H1 (cell line): ENCODE measurements around the gene FBXO34. TPM values are rescaled to one million over a fixed set of nuclear protein-coding genes. Genes with fewer than 3 reads are reported as not detected.

Source experiments
- CTCF ChIA-PET: fragments of 300-600 bp; sonication (Branson Sonifier 250); formaldehyde crosslinking; loops from one replicate; lab custom pipeline; 2021; ENCODE audit not compliant: partially characterized antibody; lab: Charles Lee
- POLR2A ChIA-PET: fragments of 300-600 bp; sonication (Branson Sonifier 250); formaldehyde crosslinking; loops from one replicate; lab custom pipeline; 2021; ENCODE audit warnings: inconsistent platforms; ENCODE audit not compliant: partially characterized antibody; lab: Charles Lee
- DNase-seq, 2 experiments: peaks; one replicate each; pipeline versions ENCODE4 v3.0.0 to v3.0.0-alpha.2; 2010 to 2022; ENCODE audit warnings: low spot score in 2 of 2, low read depth in 1 of 2, mixed read lengths in 1 of 2
- FAIRE-seq: peaks from 2 replicates; lab custom pipeline; 2011; peaks lifted over from hg19 to GRCh38; lab: Jason Lieb, UNC
- H2AFZ ChIP-seq: 2 replicates; pipeline ENCODE4 v1.8.1; 2012; ENCODE audit warnings: low read length, inconsistent platforms
- H2AK5ac ChIP-seq: 2 replicates; pipeline ENCODE4 v1.6.1; 2013; ENCODE audit warnings: low read depth, low read length
- H2BK120ac ChIP-seq: replicated peaks from 2 replicates; pipeline ENCODE3; 2013; ENCODE audit warnings: low read depth, low read length, inconsistent platforms
- H2BK12ac ChIP-seq: 2 replicates; pipeline ENCODE4 v1.6.1; 2013; ENCODE audit warnings: low read depth, low read length
- H2BK15ac ChIP-seq: 2 replicates; pipeline ENCODE4 v1.6.1; 2013; ENCODE audit warnings: low read length
- H2BK20ac ChIP-seq: 2 replicates; pipeline ENCODE4 v1.6.1; 2013; ENCODE audit warnings: low read length
- H2BK5ac ChIP-seq: 2 replicates; pipeline ENCODE4 v1.6.1; 2013; ENCODE audit warnings: low read depth, low read length
- H3K14ac ChIP-seq: 2 replicates; pipeline ENCODE4 v1.6.1; 2013; ENCODE audit warnings: inconsistent platforms; ENCODE audit not compliant: insufficient read length
- H3K18ac ChIP-seq: 2 replicates; pipeline ENCODE4 v1.6.1; 2013; ENCODE audit warnings: low read length; ENCODE audit errors: extremely low read depth
- H3K23ac ChIP-seq: 2 replicates; pipeline ENCODE4 v1.6.1; 2013; ENCODE audit warnings: inconsistent platforms; ENCODE audit not compliant: insufficient read length
- H3K23me2 ChIP-seq: 2 replicates; pipeline ENCODE4 v1.6.1; 2013; ENCODE audit warnings: low read depth, low read length
- H3K27ac ChIP-seq: 2 replicates; pipeline ENCODE4 v1.6.1; 2011; ENCODE audit warnings: low read depth, low read length, inconsistent platforms
- H3K27me3 ChIP-seq, 4 experiments: replicated peaks in 1 of 4; 1 replicate in 1 of 4; 2 replicates in 3 of 4; pipeline versions ENCODE4 v1.6.1 to v1.8.1; 2011 to 2013; ENCODE audit warnings: low read length in 3 of 4, mild to moderate bottlenecking in 3 of 4, inconsistent platforms in 2 of 4, mixed read lengths in 2 of 4, moderate library complexity in 1 of 4; ENCODE audit not compliant: control insufficient read depth in 3 of 4, insufficient read depth in 3 of 4; ENCODE audit errors: extremely low read depth in 1 of 4
- H3K36me3 ChIP-seq, 4 experiments: 2 replicates each; pipeline versions ENCODE4 v1.6.1 to v1.8.1; 2011 to 2013; ENCODE audit warnings: mild to moderate bottlenecking in 4 of 4, low read length in 3 of 4, moderate library complexity in 2 of 4, control low read depth in 1 of 4, inconsistent platforms in 1 of 4; ENCODE audit not compliant: insufficient read depth in 4 of 4, control insufficient read depth in 2 of 4
- H3K4ac ChIP-seq: replicated peaks from 2 replicates; pipeline ENCODE3; 2013; ENCODE audit warnings: low read length, low read depth, mixed read lengths, inconsistent platforms; ENCODE audit not compliant: insufficient read length
- H3K4me1 ChIP-seq, 4 experiments: replicated peaks in 1 of 4; 1 replicate in 1 of 4; 2 replicates in 3 of 4; pipeline versions ENCODE4 v1.6.1 to v1.8.1; 2011 to 2013; ENCODE audit warnings: low read length in 3 of 4, inconsistent platforms in 2 of 4, mixed read lengths in 1 of 4; ENCODE audit not compliant: insufficient read depth in 4 of 4, control insufficient read depth in 3 of 4
- H3K4me2 ChIP-seq, 2 experiments: 2 replicates each; pipeline versions ENCODE4 v1.6.1 to v1.8.1; 2011 to 2013; ENCODE audit warnings: low read depth in 2 of 2, low read length in 2 of 2, control low read depth in 1 of 2, inconsistent platforms in 1 of 2, mild to moderate bottlenecking in 1 of 2; ENCODE audit not compliant: insufficient read depth in 1 of 2
- H3K4me3 ChIP-seq, 4 experiments: fragments of 200-600, 300-600 bp in 1 of 4; sonication (generic), shearing (Covaris generic), sonication (Bioruptor Twin) in 1 of 4; 2 replicates each; pipeline versions ENCODE4 v1.5.1 to v1.8.1; 2011 to 2016; ENCODE audit warnings: low read length in 4 of 4, low read depth in 3 of 4, control low read depth in 2 of 4, inconsistent platforms in 2 of 4, mild to moderate bottlenecking in 2 of 4, mixed read lengths in 1 of 4, moderate library complexity in 1 of 4; ENCODE audit not compliant: insufficient read depth in 2 of 4; ENCODE audit errors: extremely low read depth in 1 of 4
- H3K56ac ChIP-seq: replicated peaks from 2 replicates; pipeline ENCODE3; 2013; ENCODE audit warnings: low read depth, mild to moderate bottlenecking, mixed read lengths, low read length, inconsistent platforms; ENCODE audit not compliant: insufficient read length
- H3K79me1 ChIP-seq: 2 replicates; pipeline ENCODE4 v1.6.1; 2013; ENCODE audit warnings: low read depth, low read length, control low read depth
- H3K79me2 ChIP-seq, 2 experiments: 2 replicates each; pipeline versions ENCODE4 v1.6.1 to v1.8.1; 2012 to 2013; ENCODE audit warnings: low read length in 2 of 2, mild to moderate bottlenecking in 2 of 2, inconsistent platforms in 1 of 2; ENCODE audit not compliant: insufficient read depth in 2 of 2, control insufficient read depth in 1 of 2
- H3K9ac ChIP-seq, 4 experiments: replicated peaks in 1 of 4; 1 replicate in 1 of 4; 2 replicates in 3 of 4; pipeline versions ENCODE4 v1.6.1 to v1.8.1; 2011 to 2013; ENCODE audit warnings: low read depth in 3 of 4, low read length in 3 of 4, control low read depth in 2 of 4, mild to moderate bottlenecking in 2 of 4, moderate library complexity in 2 of 4, inconsistent platforms in 1 of 4; ENCODE audit errors: extremely low read depth in 1 of 4
- H3K9me3 ChIP-seq, 2 experiments: 2 replicates each; pipeline versions ENCODE4 v1.6.1 to v1.8.1; 2012 to 2013; ENCODE audit warnings: mild to moderate bottlenecking in 2 of 2, moderate library complexity in 2 of 2, control low read depth in 1 of 2, inconsistent platforms in 1 of 2, low read depth in 1 of 2, low read length in 1 of 2, mixed read lengths in 1 of 2; ENCODE audit not compliant: insufficient read depth in 2 of 2
- H4K20me1 ChIP-seq, 2 experiments: replicated peaks in 1 of 2; 2 replicates each; pipeline versions ENCODE3 to v1.8.1; 2011 to 2013; ENCODE audit warnings: inconsistent platforms in 2 of 2, low read length in 2 of 2, mild to moderate bottlenecking in 1 of 2; ENCODE audit not compliant: insufficient read depth in 2 of 2, control insufficient read depth in 1 of 2
- H4K5ac ChIP-seq: 2 replicates; pipeline ENCODE4 v1.6.1; 2013; ENCODE audit warnings: low read length, low read depth, mixed read lengths, inconsistent platforms; ENCODE audit not compliant: insufficient read length
- H4K8ac ChIP-seq: 2 replicates; pipeline ENCODE4 v1.8.0; 2013; ENCODE audit warnings: mild to moderate bottlenecking, moderate library complexity, low read length, inconsistent platforms; ENCODE audit not compliant: insufficient read depth; ENCODE audit errors: extremely low read depth
- H4K91ac ChIP-seq: replicated peaks from 2 replicates; pipeline ENCODE3; 2013; ENCODE audit warnings: low read length, mixed read lengths, inconsistent platforms; ENCODE audit not compliant: insufficient read length
- BACH1 ChIP-seq: IDR thresholded peaks from 2 replicates; pipeline ENCODE4 v1.6.1; 2012; ENCODE audit warnings: low read length, improper control_type of control experiment
- RAD21 ChIP-seq, 2 experiments: IDR thresholded peaks in 1 of 2; conservative IDR thresholded peaks in 1 of 2; 2 replicates each; pipeline ENCODE4 v1.6.1; 2011; ENCODE audit warnings: low read depth in 2 of 2, low read length in 2 of 2, improper control_type of control experiment in 1 of 2, inconsistent platforms in 1 of 2, mild to moderate bottlenecking in 1 of 2, moderate library complexity in 1 of 2
- RFX5 ChIP-seq: IDR thresholded peaks from 2 replicates; pipeline ENCODE4 v1.6.1; 2011; ENCODE audit warnings: low read depth, low read length, improper control_type of control experiment, borderline replicate concordance
- WGBS, 2 experiments: shearing (Covaris generic) in 1 of 2; methylation state at CpG; one replicate each; pipeline versions ENCODE4 v1.1.6 to v1.1.7; 2013 to 2015; ENCODE audit warnings: low lambda C conversion rate in 2 of 2, mixed read lengths in 2 of 2, inconsistent platforms in 1 of 2, low coverage in 1 of 2, missing lambda C conversion rate in 1 of 2; ENCODE audit not compliant: insufficient replicate concordance in 2 of 2, insufficient coverage in 1 of 2, insufficient read length in 1 of 2; ENCODE audit errors: extremely low coverage in 1 of 2, missing lambda C conversion rate in 1 of 2; 5-methylcytosine and 5-hydroxymethylcytosine counted together
- polyA plus RNA-seq, 7 experiments: library from polyadenylated mRNA; depleted of rRNA in 3 of 7; stranded (reverse) in 5 of 7; unstranded in 2 of 7; fragments of >200 nt in 5 of 7; fragments of 200-250 nt in 2 of 7; gene quantifications; 1 replicate in 5 of 7; 2 replicates in 1 of 7; 4 replicates in 1 of 7; pipeline versions ENCODE4 v1.2.1 to v1.2.3, GENCODE V29; 2011 to 2013; ENCODE audit warnings: missing spikeins in 2 of 7, mixed read lengths in 2 of 7
- total RNA-seq: library from RNA; stranded (reverse); fragmentation: NEBNext Ultra II Directional; extraction: Animal tissue kit (Norgen Biotek cat#: 25700); gene quantifications from 2 replicates; pipeline ENCODE4 v1.2.1, GENCODE V29; 2021

Gene FBXO34
- total and polyA plus RNA-seq, 2 of the 8 experiments (the other 6 are each of a cell fraction or from before 2014, with no cell fraction given): 7.0 to 14.4 TPM

- H3K14ac ChIP-seq: no peak overlapping the region
- H3K4me1 ChIP-seq: peaks cover 0 to 10% (median 1%) of the 10 kb centered on the region in 4 experiments; a peak in 1 of 7 replicates
- no peak for TF ChIP-seq RAD21 (IDR thresholded peaks at IDR 0.05 in 1 of 2, conservative IDR thresholded peaks at IDR 0.05 in 1 of 2; ENCODE audit: low read depth in 2 of 2, low read length in 2 of 2)
- TF ChIP-seq RFX5: no peak
- no peak for TF ChIP-seq BACH1
- H2AFZ ChIP-seq: no peak overlapping the region
- H3K27ac ChIP-seq: no peak overlapping the region
- H3K36me3 ChIP-seq: no peaks in the 10 kb centered on the region
- H3K4ac ChIP-seq: no peak overlapping the region
- H2BK120ac ChIP-seq: no peak overlapping the region
- DNase-seq (no peak), FAIRE-seq (no peak)
- H3K9me3 ChIP-seq: no peaks in the 10 kb centered on the region
- no peaks in the 10 kb centered on the region for H3K27me3 ChIP-seq
- no peak overlapping the region for H2AK5ac ChIP-seq
- ChIA-PET POLR2A (no interaction called here), CTCF (interaction anchor here (1.2 kb wide), 1 partner anchor 85 kb away, joined by 3 read pairs; no protein-coding TSS in a partner anchor)
- H3K56ac ChIP-seq: no peak overlapping the region
- H3K9ac ChIP-seq: no peak overlapping the region
- H2BK12ac ChIP-seq: no peak overlapping the region
- no peak overlapping the region for H3K23ac ChIP-seq
- no peaks in the 10 kb centered on the region for H3K23me2 ChIP-seq
- no peak overlapping the region for H2BK15ac ChIP-seq
- no peak overlapping the region for H3K18ac ChIP-seq
- no peak overlapping the region for H4K91ac ChIP-seq
- no peak overlapping the region for H2BK20ac ChIP-seq
- H3K4me3 ChIP-seq: no peak overlapping the region
- H2BK5ac ChIP-seq: no peak overlapping the region
- peaks cover 0 to 4% of the 10 kb centered on the region in 2 experiments for H4K20me1 ChIP-seq
- H3K79me1 ChIP-seq: peaks cover 4% of the 10 kb centered on the region; the same call in 1 of the 2 replicates
- H4K8ac ChIP-seq: no peak overlapping the region
- H3K79me2 ChIP-seq: peaks cover 0 to 30% of the 10 kb centered on the region in 2 experiments; a peak in 3 of 4 replicates
- H3K4me2 ChIP-seq: no peak overlapping the region
- H4K5ac ChIP-seq: no peak overlapping the region
- WGBS, 2 experiments: 90% methylated on average over 2 of the region's 2 CpGs; no CpG with 5 or more reads in 1 of the 2 experiments
These were observed 70.6 kb downstream of the FBXO34 start for GRCh38 chr14:55341781-55342180.
